Astrocyte of the spinal cord (primary cell): Measurements from ENCODE around the gene ARHGEF3.

Experiments used
- DNase-seq: peaks from one replicate; pipeline ENCODE4 v3.0.0; 2011; ENCODE audit warnings: low read depth, low spot score
- H3K4me3 ChIP-seq: 2 replicates; pipeline ENCODE4 v1.5.1; 2011; ENCODE audit warnings: low read depth, mild to moderate bottlenecking, low read length, moderate library complexity
- CTCF ChIP-seq: IDR thresholded peaks from 2 replicates; pipeline ENCODE4 v1.5.1; 2012; ENCODE audit warnings: low read depth, mild to moderate bottlenecking, low read length, inconsistent platforms
- in situ Hi-C: cut with HindIII; loops from 2 replicates; pipeline ENCODE4 v1.10.0; 2017; ENCODE audit warnings: low sequenced_read_pairs

ARHGEF3 gene

DNA sequence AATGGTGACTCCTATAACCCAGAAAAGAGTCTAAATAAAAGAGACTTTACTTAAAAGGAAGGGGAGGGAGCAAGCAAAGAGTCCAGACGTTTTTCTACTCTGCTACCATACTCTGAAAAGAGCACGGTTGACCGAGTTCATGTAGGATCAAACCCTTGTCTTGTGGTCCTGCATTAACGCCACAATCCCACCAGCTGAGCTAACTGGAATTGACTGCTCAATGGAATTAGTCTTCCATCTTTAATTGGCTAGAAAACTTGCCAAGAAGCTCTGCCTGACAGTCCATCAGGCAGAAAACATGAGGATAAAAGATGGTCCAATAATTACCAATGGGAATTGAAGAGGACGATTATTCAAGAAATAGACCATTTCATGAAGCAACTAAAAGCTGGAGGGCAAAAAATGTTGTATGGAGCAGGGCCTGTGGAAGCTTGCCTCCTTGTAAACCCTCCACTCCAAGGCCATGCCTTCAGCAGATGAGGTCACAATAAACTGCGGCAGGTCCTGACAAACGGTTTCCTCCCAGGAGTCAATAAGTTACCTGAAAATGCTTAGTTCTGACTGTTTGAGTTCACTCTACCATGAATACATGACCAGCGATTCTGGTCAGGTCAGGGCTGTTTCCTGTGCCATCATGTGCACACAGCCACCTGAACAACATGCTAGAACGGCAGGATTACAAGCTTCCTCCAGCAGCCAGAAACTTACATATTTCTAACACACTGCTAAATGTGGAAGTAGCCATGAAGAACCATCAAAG lies 35.6 kb upstream of the ARHGEF3 start:
- in situ Hi-C loops, result no loop called here
- DNase-seq, result no peak
- H3K4me3 ChIP-seq, result no peak overlapping the region
- no peak for TF ChIP-seq CTCF

DNA sequence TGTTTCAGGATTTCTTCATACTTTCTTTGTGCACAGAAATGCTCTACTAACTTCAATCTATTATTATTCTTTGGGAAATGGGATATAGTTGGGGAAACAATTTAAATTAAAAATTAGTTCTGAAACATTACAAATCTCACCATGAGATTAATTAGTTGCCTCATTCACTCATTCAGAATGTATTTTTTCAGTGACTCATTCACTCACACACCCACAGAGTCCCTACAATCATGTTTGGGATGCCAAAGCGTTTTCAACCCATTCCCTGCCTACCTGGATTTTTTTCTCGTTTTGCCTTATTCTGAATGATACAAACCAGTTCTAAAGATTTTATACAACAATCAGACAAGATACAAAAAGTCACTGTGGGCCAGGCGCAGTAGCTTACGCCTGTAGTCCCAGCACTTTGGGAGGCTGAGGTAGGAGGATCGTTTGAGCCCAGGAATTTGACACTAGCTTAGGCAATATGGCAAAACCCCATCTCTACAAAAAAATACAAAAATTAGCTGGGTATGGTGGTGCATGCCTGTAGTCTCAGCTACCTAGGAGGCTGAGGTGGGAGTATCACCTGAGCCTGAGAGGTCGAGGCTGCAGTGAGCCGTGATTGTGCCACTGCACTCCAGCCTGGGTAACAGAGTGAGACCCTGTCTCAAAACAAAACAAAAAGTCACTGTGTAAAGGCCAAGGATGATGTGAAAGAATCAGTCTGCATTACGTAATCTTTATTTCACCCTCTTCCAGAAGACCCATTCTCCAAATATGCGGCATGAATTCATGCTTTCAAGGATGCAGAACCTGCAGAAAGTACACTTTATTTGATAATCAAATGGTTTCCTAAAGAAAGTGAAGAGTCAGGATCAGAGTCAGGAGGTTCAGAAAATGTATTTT lies 34.8 kb upstream of the ARHGEF3 start:
- DNase-seq, result no peak
- no peak overlapping the region for H3K4me3 ChIP-seq
- in situ Hi-C loops, result no loop called here
- TF ChIP-seq CTCF, result no peak

GRCh38 chr3:56835650-56836227 lies 34.0 kb upstream of the ARHGEF3 start:
- no peak overlapping the region for H3K4me3 ChIP-seq
- DNase-seq, result no peak
- no peak for TF ChIP-seq CTCF
- in situ Hi-C loops, result no loop called here

GRCh38 chr3:56833536-56833935 lies 31.8 kb upstream of the ARHGEF3 start:
- H3K4me3 ChIP-seq, result no peak overlapping the region
- DNase-seq, result no peak
- in situ Hi-C loops, result no loop called here
- no peak for TF ChIP-seq CTCF

GRCh38 chr3:56833022-56833421 lies 31.3 kb upstream of the ARHGEF3 start:
- TF ChIP-seq CTCF, result no peak
- in situ Hi-C loops, result no loop called here

GRCh38 chr3:56831572-56831971 lies 29.8 kb upstream of the ARHGEF3 start:
- no peak for TF ChIP-seq CTCF
- in situ Hi-C loops, result no loop called here

More at GRCh38 chr3:56833022-56833421, 31.3 kb upstream of the ARHGEF3 start:
- no peak overlapping the region for H3K4me3 ChIP-seq
- no peak for DNase-seq

More at GRCh38 chr3:56831572-56831971, 29.8 kb upstream of the ARHGEF3 start:
- DNase-seq, result no peak
- H3K4me3 ChIP-seq, result no peak overlapping the region
